Esophagus muscularis mucosa (tissue), 4 donors: ENCODE results near the gene FAM186B.

Experiments used
- EP300 ChIP-seq: sonication (generic); formaldehyde crosslinking; IDR thresholded peaks from one replicate; pipeline ENCODE4 v1.6.1; 2017; ENCODE audit warnings: antibody characterized with exemption
- POLR2A ChIP-seq: fragments of 450-650 bp; IDR thresholded peaks from one replicate; pipeline ENCODE4 v1.6.1; 2017; ENCODE audit warnings: antibody characterized with exemption, moderate library complexity, mild to moderate bottlenecking, low read depth
- POLR2AphosphoS5 ChIP-seq, 2 donors: sonication (generic); formaldehyde crosslinking; IDR thresholded peaks; one replicate each; pipeline ENCODE4 v1.6.1; 2017; ENCODE audit warnings: antibody characterized with exemption in 2 of 2
- TF ChIP-seq, protein P1 (sequence below), 3 experiments: fragments of 200-600 bp in 2 of 3; fragments of 450-650 bp in 1 of 3; sonication (generic) in 2 of 3; IDR thresholded peaks; one replicate each; pipeline ENCODE4 v1.5.1; 2017 to 2019; ENCODE audit warnings: antibody characterized with exemption in 3 of 3, mild to moderate bottlenecking in 2 of 3, moderate library complexity in 1 of 3

DNA sequence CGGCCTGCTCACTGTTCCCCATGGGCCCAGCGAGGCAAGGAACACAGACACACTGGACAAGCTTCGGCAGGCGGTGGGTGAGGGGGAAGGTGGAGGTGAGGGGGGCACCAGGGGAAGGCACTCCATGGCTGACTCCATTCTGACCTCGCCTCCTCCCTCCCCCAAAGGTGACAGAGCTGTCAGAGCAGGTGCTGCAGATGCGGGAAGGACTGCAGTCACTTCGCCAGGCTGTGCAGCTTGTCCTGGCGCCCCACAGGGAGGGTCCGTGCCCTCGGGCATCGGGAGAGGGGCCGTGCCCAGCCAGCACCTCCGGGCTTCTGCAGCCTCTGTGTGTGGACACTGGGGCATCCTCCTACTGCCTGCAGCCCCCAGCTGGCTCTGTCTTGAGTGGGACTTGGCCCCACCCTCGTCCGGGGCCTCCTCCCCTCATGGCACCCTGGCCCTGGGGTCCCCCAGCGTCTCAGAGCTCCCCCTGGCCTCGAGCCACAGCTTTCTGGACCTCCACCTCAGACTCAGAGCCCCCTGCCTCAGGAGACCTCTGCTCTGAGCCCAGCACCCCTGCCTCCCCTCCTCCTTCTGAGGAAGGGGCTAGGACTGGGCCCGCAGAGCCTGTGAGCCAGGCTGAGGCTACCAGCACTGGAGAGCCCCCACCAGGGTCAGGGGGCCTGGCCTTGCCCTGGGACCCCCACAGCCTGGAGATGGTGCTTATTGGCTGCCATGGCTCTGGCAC lies 48.1 kb downstream of the FAM186B start:
- TF ChIP-seq, protein P1, sequence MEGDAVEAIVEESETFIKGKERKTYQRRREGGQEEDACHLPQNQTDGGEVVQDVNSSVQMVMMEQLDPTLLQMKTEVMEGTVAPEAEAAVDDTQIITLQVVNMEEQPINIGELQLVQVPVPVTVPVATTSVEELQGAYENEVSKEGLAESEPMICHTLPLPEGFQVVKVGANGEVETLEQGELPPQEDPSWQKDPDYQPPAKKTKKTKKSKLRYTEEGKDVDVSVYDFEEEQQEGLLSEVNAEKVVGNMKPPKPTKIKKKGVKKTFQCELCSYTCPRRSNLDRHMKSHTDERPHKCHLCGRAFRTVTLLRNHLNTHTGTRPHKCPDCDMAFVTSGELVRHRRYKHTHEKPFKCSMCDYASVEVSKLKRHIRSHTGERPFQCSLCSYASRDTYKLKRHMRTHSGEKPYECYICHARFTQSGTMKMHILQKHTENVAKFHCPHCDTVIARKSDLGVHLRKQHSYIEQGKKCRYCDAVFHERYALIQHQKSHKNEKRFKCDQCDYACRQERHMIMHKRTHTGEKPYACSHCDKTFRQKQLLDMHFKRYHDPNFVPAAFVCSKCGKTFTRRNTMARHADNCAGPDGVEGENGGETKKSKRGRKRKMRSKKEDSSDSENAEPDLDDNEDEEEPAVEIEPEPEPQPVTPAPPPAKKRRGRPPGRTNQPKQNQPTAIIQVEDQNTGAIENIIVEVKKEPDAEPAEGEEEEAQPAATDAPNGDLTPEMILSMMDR (IDR thresholded peaks at IDR 0.05) = no peak
- no peak for TF ChIP-seq POLR2A
- no peak for TF ChIP-seq POLR2AphosphoS5 (IDR thresholded peaks at IDR 0.05)
- TF ChIP-seq EP300 = no peak
